K562 (cell line): ENCODE results near the gene TMEM208. TPM values are rescaled to one million over a fixed set of nuclear protein-coding genes. Genes with fewer than 3 reads are reported as not detected.

ENCODE experiments used
- BRD4 ChIP-seq: fragments of 200-600 bp; sonication (generic); IDR thresholded peaks from 2 replicates; pipeline ENCODE4 v1.6.1; 2017; ENCODE audit warnings: inconsistent platforms
- BRD9 ChIP-seq: fragments of 450-650 bp; IDR thresholded peaks from 2 replicates; pipeline ENCODE4 v1.6.1; 2018; ENCODE audit warnings: low read depth; ENCODE audit not compliant: partially characterized antibody
- CREBBP ChIP-seq: IDR thresholded peaks from one replicate; pipeline ENCODE4 v1.6.1; 2012; ENCODE audit warnings: low read depth, mild to moderate bottlenecking, control low read depth, inconsistent platforms, low read length
- FIP1L1 ChIP-seq: fragments of 200-400 bp; formaldehyde crosslinking; IDR thresholded peaks from 2 replicates; pipeline ENCODE4 v1.6.1; 2018; ENCODE audit warnings: mild to moderate bottlenecking, low read depth, low read length; ENCODE audit not compliant: poor library complexity, severe bottlenecking
- MTA3 ChIP-seq: fragments of 450-650 bp; formaldehyde crosslinking; IDR thresholded peaks from 2 replicates; pipeline ENCODE4 v1.6.1; 2017; ENCODE audit warnings: mild to moderate bottlenecking, borderline replicate concordance
- NCOA6 ChIP-seq: fragments of 450-650 bp; IDR thresholded peaks from 2 replicates; pipeline ENCODE4 v1.6.1; 2017; ENCODE audit warnings: mild to moderate bottlenecking
- NFXL1 ChIP-seq: fragments of 450-650 bp; formaldehyde crosslinking; IDR thresholded peaks from 2 replicates; pipeline ENCODE4 v1.4.0; 2021; ENCODE audit warnings: mild to moderate bottlenecking
- PHB ChIP-seq: fragments of 250-450 bp; sonication (Bioruptor Pico); IDR thresholded peaks from 2 replicates; pipeline ENCODE4 v1.5.0; 2021
- RAD21 ChIP-seq, 2 experiments: fragments of 250-450 bp in 1 of 2; fragments of 450-650 bp in 1 of 2; sonication (Bioruptor Pico) in 1 of 2; formaldehyde crosslinking in 1 of 2; IDR thresholded peaks in 1 of 2; conservative IDR thresholded peaks in 1 of 2; 2 replicates each; pipeline versions ENCODE4 v1.4.0 to v1.8.0; 2020 to 2022; ENCODE audit warnings: mild to moderate bottlenecking in 2 of 2, moderate library complexity in 1 of 2
- SAFB ChIP-seq: fragments of 200-400 bp; formaldehyde crosslinking; IDR thresholded peaks from 2 replicates; pipeline ENCODE4 v1.6.1; 2017; ENCODE audit warnings: low read depth, low read length, borderline replicate concordance
- SLC30A9 ChIP-seq: fragments of 250-450 bp; sonication (Bioruptor Pico); IDR thresholded peaks from 2 replicates; pipeline ENCODE4 v1.8.0; 2022; ENCODE audit warnings: mild to moderate bottlenecking, moderate library complexity
- SRSF7 ChIP-seq: fragments of 200-400 bp; formaldehyde crosslinking; optimal IDR thresholded peaks from 2 replicates; pipeline ENCODE3; 2017; ENCODE audit warnings: mild to moderate bottlenecking, low read depth, low read length
- TCF15 ChIP-seq: fragments of 250-450 bp; sonication (Bioruptor Pico); IDR thresholded peaks from 2 replicates; pipeline ENCODE4 v1.8.0; 2022; ENCODE audit warnings: moderate library complexity, mild to moderate bottlenecking, inconsistent platforms
- ZBTB17 ChIP-seq: fragments of 450-650 bp; formaldehyde crosslinking; IDR thresholded peaks from 2 replicates; pipeline ENCODE4 v1.4.0; 2020; ENCODE audit warnings: mild to moderate bottlenecking
- ZBTB33 ChIP-seq: sonication (generic); formaldehyde crosslinking; IDR thresholded peaks from 2 replicates; pipeline ENCODE4 v1.8.1; 2023; ENCODE audit warnings: mild to moderate bottlenecking, missing genetic modification reagents
- ZBTB43 ChIP-seq: sonication (generic); formaldehyde crosslinking; IDR thresholded peaks from 2 replicates; pipeline ENCODE4 v1.8.0; 2023; ENCODE audit warnings: mild to moderate bottlenecking, missing genetic modification reagents
- ZMIZ1 ChIP-seq, 2 experiments: fragments of 150-350 bp in 1 of 2; IDR thresholded peaks; 2 replicates each; pipeline ENCODE4 v1.6.1; 2012 to 2016; ENCODE audit warnings: low read depth in 2 of 2, low read length in 2 of 2, mild to moderate bottlenecking in 1 of 2, moderate library complexity in 1 of 2
- ZNF175 ChIP-seq: fragments of 200-800 bp; sonication (Bioruptor generic); IDR thresholded peaks from 2 replicates; pipeline ENCODE4 v1.6.1; 2016; ENCODE audit warnings: low read depth, mild to moderate bottlenecking, missing genetic modification characterization, missing compliant biosample characterization
- ZNF511 ChIP-seq: sonication (generic); formaldehyde crosslinking; IDR thresholded peaks from 2 replicates; pipeline ENCODE4 v1.8.0; 2022; ENCODE audit warnings: mild to moderate bottlenecking, missing genetic modification reagents
- ZNF584 ChIP-seq: fragments of 200-800 bp; sonication (Bioruptor generic); IDR thresholded peaks from 2 replicates; pipeline ENCODE4 v1.6.1; 2016; ENCODE audit warnings: low read depth, mild to moderate bottlenecking, missing genetic modification characterization, missing compliant biosample characterization
- ZNF76 ChIP-seq: fragments of 250-450 bp; sonication (Bioruptor Pico); IDR thresholded peaks from 2 replicates; pipeline ENCODE4 v1.4.0; 2020; ENCODE audit warnings: mild to moderate bottlenecking, moderate library complexity, borderline replicate concordance
- polyA plus RNA-seq, 8 experiments: library from polyadenylated mRNA; depleted of rRNA in 4 of 8; stranded (reverse) in 5 of 8; unstranded in 3 of 8; fragments of >200 nt; fragmentation: Nextera tagmentation in 2 of 8; fragmentation: Illumina TruSeq in 1 of 8; extraction: Ambion mirVana in 2 of 8; extraction: Trizol in 1 of 8; gene quantifications; 2 replicates each; pipeline versions ENCODE4 v1.2.1 to v1.2.3, GENCODE V29; 2011 to 2014; ENCODE audit warnings: inconsistent platforms in 1 of 8, missing spikeins in 1 of 8
- total RNA-seq, 7 experiments: library from RNA; depleted of rRNA in 6 of 7; stranded (reverse); fragments of >200 nt in 6 of 7; fragmentation: Illumina TruSeq in 2 of 7; extraction: Trizol in 2 of 7; gene quantifications; 2 replicates each; pipeline versions ENCODE4 v1.2.1 to v1.2.3, GENCODE V29; 2011 to 2021; ENCODE audit warnings: low replicate concordance in 1 of 7

Gene TMEM208
- total and polyA plus RNA-seq, 9 of the 15 experiments (the other 6 are each of a cell fraction or from before 2014, with no cell fraction given): 31.8 to 239 (median 54.3) TPM

GRCh38 chr16:67184995-67185650 lies 41.8 kb upstream of the TMEM208 start (continued):
- TF ChIP-seq ZBTB33 (CRISPR knock-in tag) (peak; percentile 97), NCOA6 (peak; percentile 74), SRSF7 (no peak), SLC30A9 (CRISPR knock-in tag) (no peak), RAD21 (CRISPR knock-in tag; conservative IDR thresholded peaks at IDR 0.05 in 1 of 2, IDR thresholded peaks at IDR 0.05 in 1 of 2) (peak; percentile 74 to 95), ZNF511 (CRISPR knock-in tag) (peak; percentile 99), TCF15 (no peak), ZNF76 (CRISPR knock-in tag) (no peak), MTA3 (no peak), ZMIZ1 (IDR thresholded peaks at IDR 0.05; ENCODE audit: low read depth in 2 of 2, low read length in 2 of 2) (no peak), PHB (CRISPR knock-in tag) (no peak), SAFB (no peak), CREBBP (no peak), FIP1L1 (peak; percentile 32), BRD9 (no peak), BRD4 (no peak), ZBTB17 (CRISPR knock-in tag) (no peak), ZNF175 (CRISPR knock-in tag) (no peak), NFXL1 (CRISPR knock-in tag) (no peak), ZBTB43 (CRISPR knock-in tag) (peak; percentile 91), ZNF584 (no peak)
